HEK293 (cell line): Measurements from ENCODE around the gene FAM217A.
A peak's percentile ranks its signal among the peaks of the same experiment; 100 is the strongest.

ENCODE experiments used
- CTCF ChIA-PET: fragments of 350-600 bp; formaldehyde crosslinking; extraction: SDS; loops from one replicate; lab custom pipeline; 2021; ENCODE audit warnings: antibody characterized with exemption; lab: Yijun Ruan, JAX
- POLR2A ChIA-PET: fragments of 300-600 bp; formaldehyde crosslinking; extraction: SDS; loops from one replicate; lab custom pipeline; 2020; ENCODE audit warnings: antibody characterized with exemption, inconsistent platforms; lab: Yijun Ruan, JAX
- H3K27ac ChIP-seq: fragments of 200-500 bp; sonication (Bioruptor generic); 2 replicates; pipeline ENCODE4 v1.5.1; 2014; ENCODE audit warnings: low read depth, low read length, control low read depth, inconsistent platforms; ENCODE audit errors: extremely low read depth
- H3K36me3 ChIP-seq, 2 experiments: fragments of 200-500 bp in 1 of 2; sonication (Bioruptor generic) in 1 of 2; 1 replicate in 1 of 2; 2 replicates in 1 of 2; pipeline ENCODE4 v1.5.1; 2014 to 2017; ENCODE audit warnings: inconsistent platforms in 2 of 2, low read length in 2 of 2; ENCODE audit not compliant: control insufficient read depth in 2 of 2, insufficient read depth in 1 of 2
- H3K4me1 ChIP-seq: fragments of 200-500 bp; sonication (Bioruptor generic); 2 replicates; pipeline ENCODE4 v1.5.1; 2014; ENCODE audit warnings: mild to moderate bottlenecking, low read length, inconsistent platforms; ENCODE audit not compliant: control insufficient read depth, insufficient read depth
- H3K4me3 ChIP-seq: 2 replicates; pipeline ENCODE4 v1.5.1; 2011; ENCODE audit warnings: low read depth, mild to moderate bottlenecking, control low read depth, low read length, moderate library complexity
- H3K9me3 ChIP-seq: fragments of 200-500 bp; sonication (Bioruptor generic); 2 replicates; pipeline ENCODE4 v1.5.1; 2014; ENCODE audit warnings: low read depth, low read length, inconsistent platforms; ENCODE audit not compliant: control insufficient read depth, insufficient read depth
- BCL11A ChIP-seq: fragments of 450-650 bp; formaldehyde crosslinking; IDR thresholded peaks from 2 replicates; pipeline ENCODE4 v1.5.1; 2016; ENCODE audit warnings: low read depth, missing biosample characterization, missing genetic modification characterization
- CTCF ChIP-seq: fragments of 450-650 bp; formaldehyde crosslinking; IDR thresholded peaks from 2 replicates; pipeline ENCODE4 v1.5.1; 2016; ENCODE audit warnings: missing biosample characterization, missing genetic modification characterization
- HOXC10 ChIP-seq: sonication (generic); formaldehyde crosslinking; IDR thresholded peaks from 2 replicates; pipeline ENCODE4 v1.8.1; 2023; ENCODE audit warnings: mild to moderate bottlenecking, missing genetic modification reagents
- INSM2 ChIP-seq: fragments of 450-650 bp; formaldehyde crosslinking; IDR thresholded peaks from 2 replicates; pipeline ENCODE4 v1.5.1; 2016; ENCODE audit warnings: missing biosample characterization, missing genetic modification characterization
- REPIN1 ChIP-seq: fragments of 450-650 bp; formaldehyde crosslinking; IDR thresholded peaks from 2 replicates; pipeline ENCODE4 v1.5.1; 2017; ENCODE audit warnings: missing biosample characterization, missing genetic modification characterization, low read depth
- REST ChIP-seq: fragments of 450-650 bp; formaldehyde crosslinking; IDR thresholded peaks from 2 replicates; pipeline ENCODE4 v1.5.1; 2016; ENCODE audit warnings: missing biosample characterization, missing genetic modification characterization
- ZBTB17 ChIP-seq: fragments of 450-650 bp; formaldehyde crosslinking; IDR thresholded peaks from 2 replicates; pipeline ENCODE4 v1.5.1; 2016; ENCODE audit warnings: missing biosample characterization, missing genetic modification characterization
- ZBTB20 ChIP-seq: fragments of 450-650 bp; formaldehyde crosslinking; IDR thresholded peaks from 2 replicates; pipeline ENCODE4 v1.5.1; 2016; ENCODE audit warnings: missing biosample characterization, missing genetic modification characterization
- ZBTB6 ChIP-seq: fragments of 450-650 bp; formaldehyde crosslinking; IDR thresholded peaks from 2 replicates; pipeline ENCODE4 v1.5.1; 2017; ENCODE audit warnings: missing biosample characterization, missing genetic modification characterization
- ZNF10 ChIP-seq: fragments of 450-650 bp; formaldehyde crosslinking; IDR thresholded peaks from 2 replicates; pipeline ENCODE4 v1.5.1; 2017; ENCODE audit warnings: missing biosample characterization, missing genetic modification characterization
- ZNF140 ChIP-seq: fragments of 450-650 bp; formaldehyde crosslinking; IDR thresholded peaks from 2 replicates; pipeline ENCODE4 v1.5.1; 2016; ENCODE audit warnings: missing biosample characterization, missing genetic modification characterization
- ZNF169 ChIP-seq: fragments of 450-650 bp; formaldehyde crosslinking; IDR thresholded peaks from 2 replicates; pipeline ENCODE4 v1.5.1; 2016; ENCODE audit warnings: missing biosample characterization, missing genetic modification characterization
- ZNF175 ChIP-seq: fragments of 450-650 bp; formaldehyde crosslinking; IDR thresholded peaks from 2 replicates; pipeline ENCODE4 v1.5.1; 2016; ENCODE audit warnings: missing biosample characterization, missing genetic modification characterization
- ZNF211 ChIP-seq: fragments of 450-650 bp; formaldehyde crosslinking; IDR thresholded peaks from 2 replicates; pipeline ENCODE4 v1.5.1; 2016; ENCODE audit warnings: low read depth, missing biosample characterization, missing genetic modification characterization
- ZNF24 ChIP-seq: fragments of 450-650 bp; formaldehyde crosslinking; IDR thresholded peaks from 2 replicates; pipeline ENCODE4 v1.5.1; 2016; ENCODE audit warnings: missing biosample characterization, missing genetic modification characterization
- ZNF366 ChIP-seq: fragments of 450-650 bp; formaldehyde crosslinking; conservative IDR thresholded peaks from 2 replicates; pipeline ENCODE4 v1.5.1; 2016; ENCODE audit warnings: missing biosample characterization, missing genetic modification characterization
- ZNF518A ChIP-seq: fragments of 450-650 bp; formaldehyde crosslinking; conservative IDR thresholded peaks from 2 replicates; pipeline ENCODE4 v1.5.1; 2016; ENCODE audit warnings: low read depth, missing biosample characterization, missing genetic modification characterization
- ZNF600 ChIP-seq: fragments of 450-650 bp; formaldehyde crosslinking; IDR thresholded peaks from 2 replicates; pipeline ENCODE4 v1.5.1; 2016; ENCODE audit warnings: missing biosample characterization, missing genetic modification characterization
- ZNF645 ChIP-seq: fragments of 450-650 bp; formaldehyde crosslinking; IDR thresholded peaks from 2 replicates; pipeline ENCODE4; 2016; ENCODE audit warnings: missing biosample characterization, missing genetic modification characterization
- ZSCAN23 ChIP-seq: fragments of 450-650 bp; formaldehyde crosslinking; IDR thresholded peaks from 2 replicates; pipeline ENCODE4 v1.5.1; 2016; ENCODE audit warnings: missing biosample characterization, missing genetic modification characterization

FAM217A gene

GRCh38 chr6:4055420-4056041, 23.4 kb downstream of the FAM217A start (continued):
- TF ChIP-seq CTCF (0 out of 2 replicates have a peak, but pooled peaks have one; percentile 39), ZNF24 (tag by site-specific recombination) (no peak), ZBTB20 (tag by site-specific recombination) (0 out of 2 replicates have a peak, but pooled peaks have one; percentile 46), HOXC10 (CRISPR knock-in tag) (no peak), ZNF366 (tag by site-specific recombination) (no peak), ZBTB17 (tag by site-specific recombination) (no peak), ZNF600 (tag by site-specific recombination) (peak; percentile 68), ZNF140 (tag by site-specific recombination) (no peak), ZBTB6 (no peak), INSM2 (tag by site-specific recombination) (no peak)

- Histone ChIP-seq H3K4me1 (no peaks in the 10 kb centered on the region), H3K27ac (no peak overlapping the region), H3K4me3 (no peak overlapping the region), H3K36me3 (peaks cover 75 to 85% of the 10 kb centered on the region in 2 experiments), H3K9me3 (no peaks in the 10 kb centered on the region)
- POLR2A ChIA-PET = no interaction called here
- CTCF ChIA-PET = interaction anchor here (1.0 to 1.6 kb wide), 3 partner anchors 14 to 161 kb away, joined by 3 to 4 read pairs (median 3); no protein-coding TSS in a partner anchor
- no peak for TF ChIP-seq BCL11A
- no peak for TF ChIP-seq REPIN1
- no peak for TF ChIP-seq ZBTB20 (tag by site-specific recombination)
- no peak for TF ChIP-seq ZNF645 (tag by site-specific recombination)
- no peak for TF ChIP-seq ZNF10 (tag by site-specific recombination)
- TF ChIP-seq ZNF169 (tag by site-specific recombination) = no peak
- TF ChIP-seq ZSCAN23 (tag by site-specific recombination) = no peak
- no peak for TF ChIP-seq REST
- no peak for TF ChIP-seq ZNF211 (tag by site-specific recombination)
- TF ChIP-seq ZNF175 (tag by site-specific recombination) = no peak
- TF ChIP-seq ZNF518A (tag by site-specific recombination) = no peak
These were observed 29.7 kb downstream of the FAM217A start for GRCh38 chr6:4049246-4049645.
